Measurements from ENCODE around the gene HDGFL2. TPM values are rescaled to one million over a fixed set of nuclear protein-coding genes. Genes with fewer than 3 reads are reported as not detected.

Gene HDGFL2
- total RNA-seq, 2 donors from 2014 or later, result 24.6 to 28.1 TPM

- intact Hi-C loops (cut with DNase I), result no loop called here
These were observed 33.7 kb downstream of the HDGFL2 start for GRCh38 chr19:4505570-4506448.

GRCh38 chr19:4506449-4507149 lies 34.5 kb downstream of the HDGFL2 start:
- intact Hi-C loops (cut with DNase I), result no loop called here
- DNase-seq (ENCODE audit: low spot score), result no peak

More at GRCh38 chr19:4505570-4506448, 33.7 kb downstream of the HDGFL2 start:
- DNase-seq (ENCODE audit: low spot score), result no peak

- intact Hi-C loops (cut with DNase I), result no loop called here
- no peak for DNase-seq (ENCODE audit: low spot score)
These were observed 35.0 kb downstream of the HDGFL2 start for GRCh38 chr19:4507150-4507452.

GRCh38 chr19:4507804-4508203 lies 35.7 kb downstream of the HDGFL2 start:
- DNase-seq (ENCODE audit: low spot score), result no peak
- intact Hi-C loops (cut with DNase I), result no loop called here

- DNase-seq (ENCODE audit: low spot score), result no peak
- intact Hi-C loops (cut with DNase I), result no loop called here
These were observed 36.6 kb downstream of the HDGFL2 start for GRCh38 chr19:4508698-4509097.

GRCh38 chr19:4510435-4511255 lies 38.5 kb downstream of the HDGFL2 start:
- intact Hi-C loops (cut with DNase I), result no loop called here
- no peak for DNase-seq (ENCODE audit: low spot score)

GRCh38 chr19:4511300-4512054 lies 39.4 kb downstream of the HDGFL2 start:
- DNase-seq (ENCODE audit: low spot score), result no peak
- intact Hi-C loops (cut with DNase I), result no loop called here

- intact Hi-C loops (cut with DNase I), result no loop called here
- no peak for DNase-seq (ENCODE audit: low spot score)
These were observed 40.0 kb downstream of the HDGFL2 start for GRCh38 chr19:4512070-4512469.

- intact Hi-C loops (cut with DNase I), result no loop called here
- no peak for DNase-seq (ENCODE audit: low spot score)
These were observed 41.2 kb downstream of the HDGFL2 start for GRCh38 chr19:4513248-4513647.

GRCh38 chr19:4515732-4516131 lies 43.6 kb downstream of the HDGFL2 start:
- intact Hi-C loops (cut with DNase I), result no loop called here
- DNase-seq (ENCODE audit: low spot score), result no peak

GRCh38 chr19:4516199-4516938 lies 44.3 kb downstream of the HDGFL2 start:
- no peak for DNase-seq (ENCODE audit: low spot score)
- intact Hi-C loops (cut with DNase I), result no loop called here

GRCh38 chr19:4516939-4517300 lies 44.8 kb downstream of the HDGFL2 start:
- intact Hi-C loops (cut with DNase I), result no loop called here
- DNase-seq (ENCODE audit: low spot score), result no peak

- intact Hi-C loops (cut with DNase I), result no loop called here
- no peak for DNase-seq (ENCODE audit: low spot score)
These were observed 45.5 kb downstream of the HDGFL2 start for GRCh38 chr19:4517451-4518057.

- intact Hi-C loops (cut with DNase I), result no loop called here
- DNase-seq (ENCODE audit: low spot score), result no peak
These were observed 46.5 kb downstream of the HDGFL2 start, which contains the start of gene PLIN4 for GRCh38 chr19:4518345-4519171. TSS of gene PLIN4 (minus strand) at chr19:4518486. CDS start at chr19:4518272, 214 bp downstream.

- intact Hi-C loops (cut with DNase I), result no loop called here
- DNase-seq (ENCODE audit: low spot score), result no peak
These were observed 47.0 kb downstream of the HDGFL2 start for GRCh38 chr19:4519172-4519496.

- intact Hi-C loops (cut with DNase I), result loop anchor here (5.0 to 10.0 kb wide), 2 partner anchors 252 to 255 kb away; no protein-coding TSS in a partner anchor
These were observed 47.6 kb downstream of the HDGFL2 start for GRCh38 chr19:4519521-4520277.

More at GRCh38 chr19:4519521-4520277, 47.6 kb downstream of the HDGFL2 start:
- no peak for DNase-seq (ENCODE audit: low spot score)
